Neuron (in vitro differentiated cells): ENCODE data around the gene ATP2B2.

Experiments
- H2AFZ ChIP-seq: one replicate; pipeline ENCODE4 v1.6.1; 2013; ENCODE audit warnings: low read depth, mild to moderate bottlenecking, inconsistent platforms, low read length, moderate library complexity
- H3K27me3 ChIP-seq: one replicate; pipeline ENCODE4 v1.6.1; 2013; ENCODE audit warnings: low read length; ENCODE audit not compliant: insufficient read depth
- H3K36me3 ChIP-seq: one replicate; pipeline ENCODE4 v1.6.1; 2013; ENCODE audit warnings: low read length; ENCODE audit not compliant: insufficient read depth
- H3K4me1 ChIP-seq: one replicate; pipeline ENCODE4 v1.6.1; 2013; ENCODE audit warnings: low read length; ENCODE audit not compliant: insufficient read depth
- H3K4me3 ChIP-seq: 2 replicates; pipeline ENCODE4 v1.5.1; 2013; ENCODE audit warnings: mild to moderate bottlenecking, low read length, moderate library complexity
- H3K9me3 ChIP-seq: one replicate; pipeline ENCODE4 v1.6.1; 2013; ENCODE audit warnings: low read length

The ATP2B2 gene

GRCh38 chr3:10504171-10505049 lies 976 bp downstream of the ATP2B2 start:
- H3K9me3 ChIP-seq, result no peaks in the 10 kb centered on the region
- peaks cover 65% of the 10 kb centered on the region for H3K27me3 ChIP-seq
- H3K4me1 ChIP-seq, result peaks cover 3% of the 10 kb centered on the region
- no peak overlapping the region for H2AFZ ChIP-seq
- H3K4me3 ChIP-seq, result no peak overlapping the region
- no peaks in the 10 kb centered on the region for H3K36me3 ChIP-seq

- Histone ChIP-seq H3K4me1 (peaks cover 3% of the 10 kb centered on the region), H3K4me3 (no peak overlapping the region), H3K27me3 (peaks cover 65% of the 10 kb centered on the region), H3K36me3 (no peaks in the 10 kb centered on the region), H2AFZ (no peak overlapping the region), H3K9me3 (no peaks in the 10 kb centered on the region)
Observed at GRCh38 chr3:10503217-10503796, 2.1 kb downstream of the ATP2B2 start.

GRCh38 chr3:10502185-10502880 lies 3.1 kb downstream of the ATP2B2 start:
- peaks cover 3% of the 10 kb centered on the region for H3K4me1 ChIP-seq
- peaks cover 59% of the 10 kb centered on the region for H3K27me3 ChIP-seq
- no peak overlapping the region for H2AFZ ChIP-seq
- no peaks in the 10 kb centered on the region for H3K36me3 ChIP-seq
- no peak overlapping the region for H3K4me3 ChIP-seq
- H3K9me3 ChIP-seq, result no peaks in the 10 kb centered on the region

- Histone ChIP-seq H3K4me1 (peaks cover 3% of the 10 kb centered on the region), H3K36me3 (no peaks in the 10 kb centered on the region), H3K9me3 (no peaks in the 10 kb centered on the region), H3K27me3 (peaks cover 52% of the 10 kb centered on the region), H2AFZ (no peak overlapping the region), H3K4me3 (no peak overlapping the region)
Observed at GRCh38 chr3:10501664-10502052, 3.7 kb downstream of the ATP2B2 start.

GRCh38 chr3:10500717-10501663 lies 4.4 kb downstream of the ATP2B2 start:
- peaks cover 45% of the 10 kb centered on the region for H3K27me3 ChIP-seq
- peaks cover 3% of the 10 kb centered on the region for H3K4me1 ChIP-seq
- no peaks in the 10 kb centered on the region for H3K36me3 ChIP-seq
- no peak overlapping the region for H2AFZ ChIP-seq
- H3K9me3 ChIP-seq, result no peaks in the 10 kb centered on the region
- no peak overlapping the region for H3K4me3 ChIP-seq

- Histone ChIP-seq H3K36me3 (no peaks in the 10 kb centered on the region), H3K9me3 (no peaks in the 10 kb centered on the region), H3K4me1 (no peaks in the 10 kb centered on the region), H2AFZ (no peak overlapping the region), H3K27me3 (peaks cover 21% of the 10 kb centered on the region), H3K4me3 (no peak overlapping the region)
Observed at GRCh38 chr3:10498271-10498670, 7.1 kb downstream of the ATP2B2 start.

GRCh38 chr3:10497439-10497838 lies 7.9 kb downstream of the ATP2B2 start:
- H3K36me3 ChIP-seq, result no peaks in the 10 kb centered on the region
- no peak overlapping the region for H3K4me3 ChIP-seq
- no peaks in the 10 kb centered on the region for H3K9me3 ChIP-seq
- H3K4me1 ChIP-seq, result no peaks in the 10 kb centered on the region
- no peak overlapping the region for H2AFZ ChIP-seq
- peaks cover 13% of the 10 kb centered on the region for H3K27me3 ChIP-seq

GRCh38 chr3:10496121-10496863 lies 9.1 kb downstream of the ATP2B2 start:
- H3K4me1 ChIP-seq, result no peaks in the 10 kb centered on the region
- no peak overlapping the region for H3K4me3 ChIP-seq
- H3K36me3 ChIP-seq, result no peaks in the 10 kb centered on the region
- H3K27me3 ChIP-seq, result peaks cover 4% of the 10 kb centered on the region
- no peaks in the 10 kb centered on the region for H3K9me3 ChIP-seq
- no peak overlapping the region for H2AFZ ChIP-seq

GRCh38 chr3:10495614-10496013 lies 9.8 kb downstream of the ATP2B2 start:
- Histone ChIP-seq H3K4me1 (no peaks in the 10 kb centered on the region), H2AFZ (no peak overlapping the region), H3K4me3 (no peak overlapping the region), H3K36me3 (no peaks in the 10 kb centered on the region), H3K27me3 (peaks cover 2% of the 10 kb centered on the region), H3K9me3 (no peaks in the 10 kb centered on the region)

- no peak overlapping the region for H3K4me3 ChIP-seq
- H3K27me3 ChIP-seq, result no peaks in the 10 kb centered on the region
- H3K9me3 ChIP-seq, result no peaks in the 10 kb centered on the region
- no peaks in the 10 kb centered on the region for H3K4me1 ChIP-seq
- no peaks in the 10 kb centered on the region for H3K36me3 ChIP-seq
- H2AFZ ChIP-seq, result no peak overlapping the region
Observed at GRCh38 chr3:10495003-10495402, 10.4 kb downstream of the ATP2B2 start.

- Histone ChIP-seq H3K27me3 (no peaks in the 10 kb centered on the region), H2AFZ (no peak overlapping the region), H3K4me1 (no peaks in the 10 kb centered on the region), H3K9me3 (no peaks in the 10 kb centered on the region), H3K36me3 (no peaks in the 10 kb centered on the region), H3K4me3 (no peak overlapping the region)
Observed at GRCh38 chr3:10494180-10494579, 11.2 kb downstream of the ATP2B2 start.

GRCh38 chr3:10493202-10493589 lies 12.2 kb downstream of the ATP2B2 start:
- H3K27me3 ChIP-seq, result no peaks in the 10 kb centered on the region
- H3K4me1 ChIP-seq, result no peaks in the 10 kb centered on the region
- H3K4me3 ChIP-seq, result no peak overlapping the region
- H3K36me3 ChIP-seq, result no peaks in the 10 kb centered on the region
- H2AFZ ChIP-seq, result no peak overlapping the region
- no peaks in the 10 kb centered on the region for H3K9me3 ChIP-seq
